VCaP (cell line): ENCODE results near the gene CORO6.

Experiments used
- H3K27ac ChIP-seq: fragments of 450-650 bp; 2 replicates; pipeline ENCODE4 v1.5.1; 2017
- CTCF ChIP-seq: fragments of 450-650 bp; conservative IDR thresholded peaks from 2 replicates; pipeline ENCODE4 v1.5.1; 2017; ENCODE audit warnings: mild to moderate bottlenecking, moderate library complexity

CORO6 gene

GRCh38 chr17:29588017-29588561 lies 34.6 kb downstream of the CORO6 start:
- TF ChIP-seq CTCF, result no peak
- peak overlapping the region; percentile 98 for H3K27ac ChIP-seq

DNA sequence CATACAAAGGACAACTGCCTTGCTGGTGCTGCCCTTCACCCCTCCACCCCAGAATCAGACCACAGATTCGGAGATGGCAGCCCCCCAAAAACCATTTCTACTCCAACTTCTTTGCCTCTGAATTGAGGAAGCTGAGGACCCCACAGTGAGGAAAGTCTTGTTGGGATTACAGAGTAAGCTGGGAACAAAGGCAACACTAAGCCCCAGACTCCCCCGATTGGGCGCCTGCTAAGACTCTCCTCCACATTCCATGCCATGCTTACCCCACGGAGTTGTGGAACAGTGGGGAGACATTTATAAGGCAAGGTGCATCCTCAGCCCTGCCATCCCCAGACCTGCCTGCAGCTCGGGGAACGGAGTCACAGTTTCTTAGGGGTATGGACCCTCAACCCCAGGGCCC lies 35.1 kb downstream of the CORO6 start:
- peak overlapping the region; percentile 98 for H3K27ac ChIP-seq
- TF ChIP-seq CTCF, result no peak

GRCh38 chr17:29586676-29587469 lies 35.8 kb downstream of the CORO6 start:
- peak overlapping the region; percentile 98 for H3K27ac ChIP-seq
- TF ChIP-seq CTCF, result no peak

- no peak for TF ChIP-seq CTCF
- no peak overlapping the region for H3K27ac ChIP-seq
Observed at GRCh38 chr17:29585080-29585751, 37.5 kb downstream of the CORO6 start.

DNA sequence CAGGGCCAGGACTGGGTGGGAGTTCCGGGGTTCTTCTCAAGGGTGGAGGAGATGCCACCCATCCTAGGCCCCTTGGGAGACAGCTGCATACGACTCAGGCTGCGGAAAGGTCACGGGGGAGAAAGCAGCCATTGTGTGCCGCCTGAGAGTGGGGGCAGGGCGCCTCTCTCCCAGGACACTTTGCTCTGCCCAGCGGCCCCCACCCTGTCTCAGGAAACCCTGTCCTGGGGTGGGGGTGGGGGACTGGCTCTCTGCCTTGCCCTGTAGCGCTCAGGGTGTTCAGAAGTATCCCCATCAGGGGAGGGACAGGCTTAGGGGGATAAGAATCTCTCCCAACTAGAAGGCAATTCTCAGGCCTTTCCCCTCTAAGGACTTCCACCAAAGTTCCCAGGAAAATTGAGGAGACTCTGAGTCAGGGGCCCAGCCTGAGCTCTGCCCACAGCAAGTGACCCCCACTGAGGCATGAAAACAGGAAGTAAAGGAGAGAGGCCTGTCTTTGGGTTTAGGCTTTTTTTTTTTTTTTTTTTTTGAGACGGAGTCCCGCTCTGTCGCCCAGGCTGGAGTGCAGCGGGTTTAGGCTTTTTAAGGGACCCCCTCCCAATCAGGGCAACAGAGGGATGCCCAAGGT lies 38.1 kb downstream of the CORO6 start:
- no peak for TF ChIP-seq CTCF
- no peak overlapping the region for H3K27ac ChIP-seq

GRCh38 chr17:29583324-29584248 lies 39.1 kb downstream of the CORO6 start:
- TF ChIP-seq CTCF, result no peak
- no peak overlapping the region for H3K27ac ChIP-seq
